ENCODE measurements around the gene TPM3.

DNA sequence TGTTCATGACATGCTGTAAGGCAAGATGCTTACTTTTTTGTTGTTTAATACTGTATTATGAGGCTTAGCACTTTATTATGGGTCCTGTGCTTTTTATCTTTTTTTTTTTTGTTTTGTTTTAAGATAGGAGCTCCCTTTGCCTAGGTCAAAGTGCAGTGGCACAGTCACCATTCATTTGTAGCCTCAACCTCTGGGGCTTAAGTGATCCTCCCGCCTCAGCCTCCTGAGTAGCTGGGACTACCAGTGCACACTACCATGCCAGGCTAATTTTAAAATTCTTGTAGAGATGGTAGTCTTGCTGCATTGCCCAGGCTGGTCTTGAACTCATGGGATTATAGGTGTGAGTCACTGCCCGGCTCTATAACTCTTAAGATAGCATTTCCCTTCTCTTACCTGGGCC lies 33.5 kb upstream of the TPM3 start:
- no peak for TF ChIP-seq POLR2A (conservative IDR thresholded peaks at IDR 0.05)
- no peak for TF ChIP-seq HNRNPH1 (optimal IDR thresholded peaks at IDR 0.05; ENCODE audit: low read depth, low read length)
- TF ChIP-seq, protein P1, sequence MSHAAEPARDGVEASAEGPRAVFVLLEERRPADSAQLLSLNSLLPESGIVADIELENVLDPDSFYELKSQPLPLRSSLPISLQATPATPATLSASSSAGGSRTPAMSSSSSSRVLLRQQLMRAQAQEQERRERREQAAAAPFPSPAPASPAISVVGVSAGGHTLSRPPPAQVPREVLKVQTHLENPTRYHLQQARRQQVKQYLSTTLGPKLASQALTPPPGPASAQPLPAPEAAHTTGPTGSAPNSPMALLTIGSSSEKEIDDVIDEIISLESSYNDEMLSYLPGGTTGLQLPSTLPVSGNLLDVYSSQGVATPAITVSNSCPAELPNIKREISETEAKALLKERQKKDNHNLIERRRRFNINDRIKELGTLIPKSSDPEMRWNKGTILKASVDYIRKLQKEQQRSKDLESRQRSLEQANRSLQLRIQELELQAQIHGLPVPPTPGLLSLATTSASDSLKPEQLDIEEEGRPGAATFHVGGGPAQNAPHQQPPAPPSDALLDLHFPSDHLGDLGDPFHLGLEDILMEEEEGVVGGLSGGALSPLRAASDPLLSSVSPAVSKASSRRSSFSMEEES (CRISPR knock-in tag; IDR thresholded peaks at IDR 0.05) = no peak
- TF ChIP-seq, protein P2, sequence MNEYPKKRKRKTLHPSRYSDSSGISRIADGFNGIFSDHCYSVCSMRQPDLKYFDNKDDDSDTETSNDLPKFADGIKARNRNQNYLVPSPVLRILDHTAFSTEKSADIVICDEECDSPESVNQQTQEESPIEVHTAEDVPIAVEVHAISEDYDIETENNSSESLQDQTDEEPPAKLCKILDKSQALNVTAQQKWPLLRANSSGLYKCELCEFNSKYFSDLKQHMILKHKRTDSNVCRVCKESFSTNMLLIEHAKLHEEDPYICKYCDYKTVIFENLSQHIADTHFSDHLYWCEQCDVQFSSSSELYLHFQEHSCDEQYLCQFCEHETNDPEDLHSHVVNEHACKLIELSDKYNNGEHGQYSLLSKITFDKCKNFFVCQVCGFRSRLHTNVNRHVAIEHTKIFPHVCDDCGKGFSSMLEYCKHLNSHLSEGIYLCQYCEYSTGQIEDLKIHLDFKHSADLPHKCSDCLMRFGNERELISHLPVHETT (CRISPR knock-in tag; conservative IDR thresholded peaks at IDR 0.05 in 1 of 2, IDR thresholded peaks at IDR 0.05 in 1 of 2) = no peak
- no peak for TF ChIP-seq BRF1 (IDR thresholded peaks at IDR 0.05; ENCODE audit: borderline replicate concordance, extremely low read depth, insufficient read length)
- TF ChIP-seq, protein P3, sequence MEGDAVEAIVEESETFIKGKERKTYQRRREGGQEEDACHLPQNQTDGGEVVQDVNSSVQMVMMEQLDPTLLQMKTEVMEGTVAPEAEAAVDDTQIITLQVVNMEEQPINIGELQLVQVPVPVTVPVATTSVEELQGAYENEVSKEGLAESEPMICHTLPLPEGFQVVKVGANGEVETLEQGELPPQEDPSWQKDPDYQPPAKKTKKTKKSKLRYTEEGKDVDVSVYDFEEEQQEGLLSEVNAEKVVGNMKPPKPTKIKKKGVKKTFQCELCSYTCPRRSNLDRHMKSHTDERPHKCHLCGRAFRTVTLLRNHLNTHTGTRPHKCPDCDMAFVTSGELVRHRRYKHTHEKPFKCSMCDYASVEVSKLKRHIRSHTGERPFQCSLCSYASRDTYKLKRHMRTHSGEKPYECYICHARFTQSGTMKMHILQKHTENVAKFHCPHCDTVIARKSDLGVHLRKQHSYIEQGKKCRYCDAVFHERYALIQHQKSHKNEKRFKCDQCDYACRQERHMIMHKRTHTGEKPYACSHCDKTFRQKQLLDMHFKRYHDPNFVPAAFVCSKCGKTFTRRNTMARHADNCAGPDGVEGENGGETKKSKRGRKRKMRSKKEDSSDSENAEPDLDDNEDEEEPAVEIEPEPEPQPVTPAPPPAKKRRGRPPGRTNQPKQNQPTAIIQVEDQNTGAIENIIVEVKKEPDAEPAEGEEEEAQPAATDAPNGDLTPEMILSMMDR (IDR thresholded peaks at IDR 0.05 in 2 of 3, conservative IDR thresholded peaks at IDR 0.05 in 1 of 3; ENCODE audit: insufficient read depth in 2 of 3, low read depth in 1 of 3, low read length in 3 of 3) = no peak
- TF ChIP-seq GABPB1 (CRISPR knock-in tag; IDR thresholded peaks at IDR 0.05) = no peak
- TF ChIP-seq ZNF140 (CRISPR knock-in tag; IDR thresholded peaks at IDR 0.05) = no peak
- TF ChIP-seq, protein P4, sequence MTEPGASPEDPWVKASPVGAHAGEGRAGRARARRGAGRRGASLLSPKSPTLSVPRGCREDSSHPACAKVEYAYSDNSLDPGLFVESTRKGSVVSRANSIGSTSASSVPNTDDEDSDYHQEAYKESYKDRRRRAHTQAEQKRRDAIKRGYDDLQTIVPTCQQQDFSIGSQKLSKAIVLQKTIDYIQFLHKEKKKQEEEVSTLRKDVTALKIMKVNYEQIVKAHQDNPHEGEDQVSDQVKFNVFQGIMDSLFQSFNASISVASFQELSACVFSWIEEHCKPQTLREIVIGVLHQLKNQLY (CRISPR knock-in tag; conservative IDR thresholded peaks at IDR 0.05) = no peak
- TF ChIP-seq TEAD2 (tag; IDR thresholded peaks at IDR 0.05) = no peak
- TF ChIP-seq HCFC1 (IDR thresholded peaks at IDR 0.05; ENCODE audit: low read depth, low read length) = no peak
- TF ChIP-seq ZNF561 (CRISPR knock-in tag; conservative IDR thresholded peaks at IDR 0.05) = no peak

All from K562 (cell line).